ENCODE results near the gene UCN2. TPM values are rescaled to one million over a fixed set of nuclear protein-coding genes. Genes with fewer than 3 reads are reported as not detected.

The UCN2 gene
- total and polyA plus RNA-seq, 4 experiments from 2014 or later = not detected

DNA sequence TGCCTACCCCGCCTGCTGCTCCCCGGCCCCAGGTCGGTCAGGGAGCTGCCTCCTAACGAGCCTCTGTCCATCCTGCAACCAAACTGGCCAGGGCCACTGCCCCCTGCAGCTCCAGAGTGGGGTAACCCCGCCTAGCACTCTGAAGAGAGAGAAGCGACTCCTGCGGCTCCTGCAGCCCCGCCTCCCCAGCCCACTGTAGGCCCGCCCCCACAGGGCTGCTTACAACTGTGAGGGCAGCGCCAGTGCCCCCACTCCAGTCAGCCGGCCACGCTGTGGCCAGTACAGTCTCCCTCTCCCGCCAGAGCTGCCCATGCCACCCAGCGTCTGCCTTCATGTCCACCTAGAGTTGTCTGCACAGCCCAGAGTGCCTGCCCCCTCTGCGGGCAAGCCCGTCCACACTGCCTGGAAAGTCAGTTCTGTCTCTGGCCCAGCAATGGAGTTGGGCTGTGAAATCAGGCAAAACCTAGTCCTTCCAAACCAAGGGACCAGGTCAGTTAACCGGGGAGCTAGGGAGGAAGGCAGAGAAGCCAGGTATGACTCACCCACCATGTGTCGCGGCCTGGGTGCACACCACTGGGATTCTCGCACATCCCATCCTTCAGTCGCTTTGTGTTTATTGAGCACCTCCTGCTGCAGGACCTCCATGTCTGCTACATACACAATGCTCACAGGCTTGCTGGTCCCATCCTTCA is 2.4 kb downstream of the UCN2 start:
- Histone ChIP-seq H3K36me3 (ENCODE audit: insufficient read depth, low read length) (no peaks in the 10 kb centered on the region), H3K27me3 (ENCODE audit: insufficient read depth, low read length) (no peaks in the 10 kb centered on the region), H3K9me3 (ENCODE audit: control insufficient read depth in 1 of 2, low read length in 2 of 2) (no peaks in the 10 kb centered on the region), H3K4me3 (ENCODE audit: low read length in 2 of 2) (no peak overlapping the region), H3K4me1 (ENCODE audit: insufficient read depth, low read length) (peaks cover 18% of the 10 kb centered on the region), H3K27ac (ENCODE audit: low read depth, low read length) (no peak overlapping the region)
- Mint-ChIP-seq H3K36me3 (no peaks in the 10 kb centered on the region), H3K4me3 (no peak overlapping the region), H3K27ac (no peak overlapping the region), H3K4me1 (peaks cover 4 to 29% (median 16%) of the 10 kb centered on the region in 4 donors), H3K27me3 (no peaks in the 10 kb centered on the region), H3K9me3 (peaks cover 0 to 3% (median 0%) of the 10 kb centered on the region in 8 donors)
- ChIA-PET CTCF (ENCODE audit: partially characterized antibody) (interaction anchor here (18.1 kb wide), 1 partner anchor 159 kb away, joined by 330 read pairs; no protein-coding TSS in a partner anchor), POLR2A (ENCODE audit: partially characterized antibody) (interaction anchor here (0.9 kb wide), 1 partner anchor 97 kb away, joined by 3 read pairs; no protein-coding TSS in a partner anchor)
- peak in 1 of 5 donors; percentile 16 for DNase-seq
- intact Hi-C loops (cut with micrococcal nuclease) = no loop called here

DNA sequence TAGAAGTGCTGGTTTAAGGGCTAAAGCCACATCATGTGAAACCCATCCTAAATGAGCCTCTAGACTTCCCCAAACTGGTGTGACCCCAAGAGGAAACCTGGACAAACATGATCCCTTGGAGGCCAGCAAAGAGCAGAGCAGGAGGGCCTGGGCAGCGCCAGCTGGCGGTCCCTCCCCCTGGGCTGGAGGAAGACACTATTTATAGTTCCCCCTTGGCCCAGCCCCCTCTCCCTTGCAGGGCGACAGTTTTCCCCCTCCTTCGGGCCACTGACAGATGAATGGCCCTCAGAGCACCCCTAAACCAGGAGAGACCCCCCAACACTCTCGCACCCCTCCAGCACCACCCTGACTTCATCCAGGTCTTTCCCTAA is 2.9 kb downstream of the UCN2 start:
- no peak overlapping the region for H3K4me3 ChIP-seq (ENCODE audit: low read length in 2 of 2)
- Mint-ChIP-seq H3K36me3 (no peaks in the 10 kb centered on the region), H3K4me1 (peaks cover 5 to 29% (median 17%) of the 10 kb centered on the region in 4 donors), H3K27me3 (no peaks in the 10 kb centered on the region), H3K27ac (no peak overlapping the region), H3K9me3 (peaks cover 0 to 3% (median 0%) of the 10 kb centered on the region in 8 donors), H3K4me3 (no peak overlapping the region)
- intact Hi-C loops (cut with micrococcal nuclease) = no loop called here
- POLR2A ChIA-PET (ENCODE audit: partially characterized antibody) = no interaction called here
- no peaks in the 10 kb centered on the region for H3K36me3 ChIP-seq (ENCODE audit: insufficient read depth, low read length)
- H3K4me1 ChIP-seq (ENCODE audit: insufficient read depth, low read length) = peaks cover 23% of the 10 kb centered on the region
- H3K27ac ChIP-seq (ENCODE audit: low read depth, low read length) = no peak overlapping the region
- CTCF ChIA-PET (ENCODE audit: partially characterized antibody) = interaction anchor here (18.1 kb wide), 1 partner anchor 159 kb away, joined by 330 read pairs; no protein-coding TSS in a partner anchor
- no peaks in the 10 kb centered on the region for H3K9me3 ChIP-seq (ENCODE audit: control insufficient read depth in 1 of 2, low read length in 2 of 2)
- DNase-seq = peak in 1 of 5 donors; percentile 10
- no peaks in the 10 kb centered on the region for H3K27me3 ChIP-seq (ENCODE audit: insufficient read depth, low read length)

DNA sequence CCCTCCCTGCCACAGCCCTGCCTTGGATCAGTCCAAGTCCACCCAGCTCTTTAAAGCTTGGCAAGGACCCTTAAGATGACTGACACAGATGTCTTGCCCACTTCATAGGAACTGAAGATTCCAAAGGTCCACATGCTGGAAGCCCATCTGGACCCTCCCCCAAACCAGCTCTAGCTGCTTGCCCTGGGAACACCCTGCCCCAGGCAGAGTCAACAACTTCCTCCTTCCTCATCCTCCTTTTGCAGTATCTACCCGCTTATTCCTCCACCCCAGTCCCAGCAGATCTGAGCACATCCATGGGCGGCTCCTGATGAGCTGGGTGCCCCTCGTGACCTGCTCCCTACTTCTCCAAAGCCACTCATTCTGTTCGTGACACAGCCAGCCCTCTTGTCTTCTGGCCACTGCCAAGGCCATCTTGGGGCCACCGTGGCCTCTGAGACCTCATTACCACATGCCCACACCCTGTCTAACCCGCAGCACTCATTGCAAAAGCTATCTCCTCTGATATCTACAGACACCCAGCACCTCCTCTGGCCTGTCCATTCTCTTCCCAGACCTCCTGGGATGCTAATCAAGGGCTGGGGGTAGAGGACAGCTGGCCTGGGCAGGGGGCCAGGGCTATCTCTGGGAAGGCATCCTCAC is 5.0 kb downstream of the UCN2 start:
- no peaks in the 10 kb centered on the region for H3K27me3 Mint-ChIP-seq
- peak in 1 of 5 donors; percentile 38 for DNase-seq
- CTCF ChIA-PET (ENCODE audit: partially characterized antibody) = interaction anchor here (1.0 to 18.1 kb wide), 15 partner anchors 9 to 157 kb away, joined by 3 to 330 read pairs (median 4); partner anchors contain the start of genes CCDC51 and SLC26A6
- intact Hi-C loops (cut with micrococcal nuclease) = loop anchor here (1.0 to 5.0 kb wide), 4 partner anchors 51 to 366 kb away; partner anchors contain the start of gene UQCRC1
- POLR2A ChIA-PET (ENCODE audit: partially characterized antibody) = interaction anchor here (1.1 to 2.5 kb wide), 4 partner anchors 50 to 158 kb away, joined by 3 to 13 read pairs (median 8); partner anchors contain the start of genes CCDC51 and TMA7
- H3K27ac Mint-ChIP-seq = peak overlapping the region in 2 of 7 donors; percentile 49 to 84
- H3K9me3 Mint-ChIP-seq = peaks cover 0 to 3% (median 0%) of the 10 kb centered on the region in 8 donors
- Histone ChIP-seq H3K36me3 (ENCODE audit: insufficient read depth, low read length) (no peaks in the 10 kb centered on the region), H3K27me3 (ENCODE audit: insufficient read depth, low read length) (no peaks in the 10 kb centered on the region), H3K4me1 (ENCODE audit: insufficient read depth, low read length) (peaks cover 23% of the 10 kb centered on the region), H3K4me3 (ENCODE audit: low read length in 2 of 2) (no peak overlapping the region), H3K9me3 (ENCODE audit: control insufficient read depth in 1 of 2, low read length in 2 of 2) (no peaks in the 10 kb centered on the region), H3K27ac (ENCODE audit: low read depth, low read length) (no peak overlapping the region)
- no peaks in the 10 kb centered on the region for H3K36me3 Mint-ChIP-seq
- peaks cover 5 to 27% (median 17%) of the 10 kb centered on the region in 4 donors for H3K4me1 Mint-ChIP-seq
- H3K4me3 Mint-ChIP-seq = peak overlapping the region in 6 of 8 donors; percentile 31 to 87 (median 54)

DNA sequence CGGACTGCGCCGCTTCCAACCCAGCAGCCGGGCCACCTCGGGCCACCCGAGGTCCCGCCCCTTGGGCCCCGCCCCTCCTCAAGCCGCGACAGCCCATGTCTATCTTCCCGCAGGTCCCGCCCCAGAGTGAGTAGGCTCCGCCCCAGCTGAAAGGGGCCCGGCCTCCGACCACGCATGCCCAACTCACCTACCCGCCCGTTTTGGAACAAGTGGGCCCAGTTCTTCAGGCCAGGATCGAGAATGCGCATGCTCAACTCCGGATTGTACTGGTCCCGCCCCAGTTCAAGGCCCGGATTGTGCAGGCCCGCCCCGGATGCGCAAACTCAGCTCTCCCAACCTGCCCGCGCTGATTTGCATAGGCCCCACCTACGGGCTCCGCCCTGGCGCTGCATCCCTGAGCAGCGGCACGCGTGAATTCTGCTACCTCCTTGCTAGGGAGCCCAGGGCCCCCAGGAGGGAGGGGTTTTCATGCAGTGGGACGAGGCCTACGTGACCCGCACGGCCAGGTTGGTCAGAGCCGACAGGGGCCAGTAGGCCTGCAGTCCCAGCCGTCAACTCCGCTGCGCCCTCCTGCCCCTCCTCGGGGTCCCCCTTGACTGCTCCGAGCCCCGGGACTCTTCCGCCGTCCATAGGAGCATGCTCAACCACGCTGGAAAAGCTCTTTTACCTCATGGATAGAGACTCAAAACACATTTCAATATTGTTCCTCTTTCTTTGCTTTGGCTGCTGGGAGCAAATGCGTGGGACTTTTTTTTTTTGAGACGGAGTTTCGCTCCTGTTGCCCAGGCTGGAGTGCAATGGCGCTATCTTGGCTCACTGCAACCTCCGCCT is 6.6 kb downstream of the UCN2 start, which contains the start of gene PFKFB4:
PFKFB4 (minus strand) TSS at position 8 of the 831 bp plus-strand sequence. CDS start 26 bp downstream, outside the sequence.
- peak within 1 kb of the TSS; percentile 66 to 89 (median 78) for H3K27ac Mint-ChIP-seq
- no peaks in the 10 kb centered on the region for H3K27me3 ChIP-seq (ENCODE audit: insufficient read depth, low read length)
- H3K4me3 ChIP-seq (ENCODE audit: low read length in 2 of 2) = peak within 1 kb of the TSS; percentile 69 to 82
- H3K9me3 ChIP-seq (ENCODE audit: control insufficient read depth in 1 of 2, low read length in 2 of 2) = no peaks in the 10 kb centered on the region
- no peaks in the 10 kb centered on the region for H3K27me3 Mint-ChIP-seq
- peaks cover 23% of the 10 kb centered on the region for H3K4me1 ChIP-seq (ENCODE audit: insufficient read depth, low read length)
- intact Hi-C loops (cut with micrococcal nuclease) = loop anchor here (1.0 to 5.0 kb wide), 8 partner anchors 78 to 365 kb away; partner anchors contain the start of genes CCDC51, IP6K2, NME6 and SLC26A6
- peak within 1 kb of the TSS; percentile 39 for H3K27ac ChIP-seq (ENCODE audit: low read depth, low read length)
- DNase-seq = peak; percentile 99 to 100 (median 100)
- ChIA-PET CTCF (ENCODE audit: partially characterized antibody) (interaction anchor here (0.6 to 18.1 kb wide), 16 partner anchors 8 to 1402 kb away, joined by 3 to 330 read pairs (median 4); partner anchors contain the start of genes CCDC51, TMA7 and UQCRC1), POLR2A (ENCODE audit: partially characterized antibody) (interaction anchor here (0.5 to 2.7 kb wide), 14 partner anchors 10 to 783 kb away, joined by 3 to 14 read pairs (median 4); partner anchors contain the start of genes ATRIP, CCDC51, SLC26A6 and TMA7)
- no peaks in the 10 kb centered on the region for H3K36me3 ChIP-seq (ENCODE audit: insufficient read depth, low read length)
- H3K36me3 Mint-ChIP-seq = no peaks in the 10 kb centered on the region
- H3K9me3 Mint-ChIP-seq = peaks cover 0 to 4% (median 0%) of the 10 kb centered on the region in 8 donors
- H3K4me1 Mint-ChIP-seq = peaks cover 5 to 22% (median 17%) of the 10 kb centered on the region in 4 donors
- H3K4me3 Mint-ChIP-seq = peak within 1 kb of the TSS; percentile 77 to 96 (median 87)

DNA sequence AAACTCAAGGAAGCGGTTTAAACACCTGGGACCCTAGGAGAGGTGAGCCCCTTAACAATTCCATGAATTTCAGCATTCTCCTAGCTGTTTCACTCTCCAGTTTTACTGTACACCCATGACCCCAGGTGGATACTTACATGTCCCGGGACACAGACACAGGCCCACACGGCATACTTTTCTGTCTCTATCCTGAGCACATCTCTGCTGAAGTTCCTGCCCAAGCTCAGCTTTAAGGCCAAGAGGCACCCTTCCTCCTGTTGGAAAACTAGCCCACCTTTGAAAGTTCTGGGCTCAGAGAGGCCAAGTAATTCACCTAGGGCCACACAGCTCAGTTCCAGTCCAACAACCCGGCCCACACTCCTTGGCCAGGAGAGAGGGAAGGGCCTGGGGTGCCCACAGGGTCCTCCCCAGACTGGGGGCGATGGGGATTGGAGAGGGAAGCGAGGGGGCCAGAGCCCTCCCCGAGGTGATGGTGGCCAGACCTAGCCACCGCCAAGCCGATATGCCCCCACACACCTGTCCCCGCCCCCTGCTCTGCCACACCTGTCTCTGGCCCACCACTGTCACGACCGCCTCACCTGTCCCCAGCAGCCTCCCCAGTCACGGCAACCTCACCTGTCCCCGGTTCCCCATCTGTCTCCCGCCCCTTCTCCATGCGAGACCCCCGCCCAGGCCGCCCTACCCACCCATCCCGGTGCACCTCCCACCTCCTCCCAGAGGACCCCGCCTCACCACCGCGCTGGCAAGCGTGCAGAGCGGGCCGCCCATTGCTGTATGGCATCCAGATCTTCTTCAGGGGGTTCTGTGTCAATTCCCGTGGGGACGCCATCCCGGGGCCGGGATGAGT is 7.4 kb downstream of the UCN2 start:
- Histone ChIP-seq H3K27ac (ENCODE audit: low read depth, low read length) (peak overlapping the region; percentile 39), H3K4me3 (ENCODE audit: low read length in 2 of 2) (peak overlapping the region; percentile 29 to 41), H3K36me3 (ENCODE audit: insufficient read depth, low read length) (no peaks in the 10 kb centered on the region), H3K9me3 (ENCODE audit: control insufficient read depth in 1 of 2, low read length in 2 of 2) (no peaks in the 10 kb centered on the region), H3K4me1 (ENCODE audit: insufficient read depth, low read length) (peaks cover 23% of the 10 kb centered on the region), H3K27me3 (ENCODE audit: insufficient read depth, low read length) (no peaks in the 10 kb centered on the region)
- H3K36me3 Mint-ChIP-seq = no peaks in the 10 kb centered on the region
- H3K9me3 Mint-ChIP-seq = peaks cover 0 to 4% (median 0%) of the 10 kb centered on the region in 8 donors
- POLR2A ChIA-PET (ENCODE audit: partially characterized antibody) = interaction anchor here (0.7 to 2.7 kb wide), 11 partner anchors 9 to 784 kb away, joined by 3 to 14 read pairs (median 4); partner anchors contain the start of genes ATRIP, CCDC51, SLC26A6 and TMA7
- H3K27me3 Mint-ChIP-seq = no peaks in the 10 kb centered on the region
- intact Hi-C loops (cut with micrococcal nuclease) = loop anchor here (2.0 to 5.0 kb wide), 4 partner anchors 89 to 364 kb away; partner anchors contain the start of gene ZNF589
- DNase-seq = no peak
- H3K4me1 Mint-ChIP-seq = peaks cover 5 to 22% (median 17%) of the 10 kb centered on the region in 4 donors
- peak overlapping the region in 6 of 7 donors; percentile 66 to 89 (median 81) for H3K27ac Mint-ChIP-seq
- CTCF ChIA-PET (ENCODE audit: partially characterized antibody) = interaction anchor here (0.6 to 18.1 kb wide), 17 partner anchors 7 to 1403 kb away, joined by 3 to 330 read pairs (median 3); partner anchors contain the start of genes CCDC51, TMA7 and UQCRC1
- peak overlapping the region; percentile 77 to 96 (median 87) for H3K4me3 Mint-ChIP-seq
